Liver (tissue), 3 donors: ENCODE data around the gene ZNF488.

Experiments
- FOXA1 ChIP-seq: IDR thresholded peaks from 2 replicates; pipeline ENCODE4 v1.6.1; 2016; ENCODE audit warnings: antibody characterized with exemption
- NR2F2 ChIP-seq: IDR thresholded peaks from 2 replicates; pipeline ENCODE4 v1.6.1; 2016; ENCODE audit warnings: antibody characterized with exemption
- RAD21 ChIP-seq, 2 donors: IDR thresholded peaks; 2 replicates each; pipeline ENCODE4 v1.6.1; 2016; ENCODE audit warnings: antibody characterized with exemption in 2 of 2, mild to moderate bottlenecking in 2 of 2
- REST ChIP-seq: IDR thresholded peaks from 2 replicates; pipeline ENCODE4 v1.6.1; 2016; ENCODE audit warnings: antibody characterized with exemption, mild to moderate bottlenecking
- RXRA ChIP-seq, 2 donors: IDR thresholded peaks; 2 replicates each; pipeline ENCODE4 v1.6.1; 2017 to 2018; ENCODE audit warnings: antibody characterized with exemption in 2 of 2, mild to moderate bottlenecking in 1 of 2
- TAF1 ChIP-seq: conservative IDR thresholded peaks from 2 replicates; pipeline ENCODE4 v1.6.1; 2016; ENCODE audit warnings: antibody characterized with exemption, mild to moderate bottlenecking
- TF ChIP-seq, protein P1 (sequence below): fragments of 150-350 bp; IDR thresholded peaks from 2 replicates; pipeline ENCODE4 v1.5.1; 2017; ENCODE audit warnings: improper control_type of control experiment, low read depth, low read length; ENCODE audit not compliant: missing input control
- TF ChIP-seq, protein P2 (sequence below): IDR thresholded peaks from 2 replicates; pipeline ENCODE4 v1.6.1; 2016; ENCODE audit warnings: antibody characterized with exemption
- donor health status: healthy.
- donor health status: healthy.

DNA sequence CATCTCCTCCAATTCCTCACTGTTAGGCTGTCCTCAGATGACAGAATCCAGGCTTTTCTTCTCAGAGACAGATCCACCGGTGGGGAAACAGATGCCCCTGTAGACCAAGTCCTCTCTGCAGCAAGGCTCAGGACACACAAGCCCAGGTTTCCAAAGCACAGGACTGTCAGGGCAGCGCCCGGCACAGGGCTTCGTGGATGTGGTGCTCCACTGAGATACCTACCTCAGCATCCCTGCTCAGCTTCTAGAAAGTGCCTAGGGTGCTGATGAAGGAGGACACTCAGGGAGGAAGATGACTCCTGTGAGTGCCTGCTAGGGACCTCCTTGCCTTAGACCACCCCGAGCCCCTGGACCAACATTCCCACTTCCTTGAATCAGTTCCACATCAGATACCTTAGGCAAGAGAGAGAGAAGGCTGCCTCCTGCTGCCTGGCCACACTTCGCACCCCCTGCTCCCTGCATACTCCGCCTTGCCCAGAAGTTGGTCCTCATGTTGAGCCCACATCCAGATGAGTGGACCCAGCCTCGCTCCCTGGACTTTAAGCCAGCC lies 44.8 kb downstream of the ZNF488 start:
- TF ChIP-seq, protein P1, sequence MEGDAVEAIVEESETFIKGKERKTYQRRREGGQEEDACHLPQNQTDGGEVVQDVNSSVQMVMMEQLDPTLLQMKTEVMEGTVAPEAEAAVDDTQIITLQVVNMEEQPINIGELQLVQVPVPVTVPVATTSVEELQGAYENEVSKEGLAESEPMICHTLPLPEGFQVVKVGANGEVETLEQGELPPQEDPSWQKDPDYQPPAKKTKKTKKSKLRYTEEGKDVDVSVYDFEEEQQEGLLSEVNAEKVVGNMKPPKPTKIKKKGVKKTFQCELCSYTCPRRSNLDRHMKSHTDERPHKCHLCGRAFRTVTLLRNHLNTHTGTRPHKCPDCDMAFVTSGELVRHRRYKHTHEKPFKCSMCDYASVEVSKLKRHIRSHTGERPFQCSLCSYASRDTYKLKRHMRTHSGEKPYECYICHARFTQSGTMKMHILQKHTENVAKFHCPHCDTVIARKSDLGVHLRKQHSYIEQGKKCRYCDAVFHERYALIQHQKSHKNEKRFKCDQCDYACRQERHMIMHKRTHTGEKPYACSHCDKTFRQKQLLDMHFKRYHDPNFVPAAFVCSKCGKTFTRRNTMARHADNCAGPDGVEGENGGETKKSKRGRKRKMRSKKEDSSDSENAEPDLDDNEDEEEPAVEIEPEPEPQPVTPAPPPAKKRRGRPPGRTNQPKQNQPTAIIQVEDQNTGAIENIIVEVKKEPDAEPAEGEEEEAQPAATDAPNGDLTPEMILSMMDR, result no peak
- TF ChIP-seq REST, result no peak
- TF ChIP-seq RXRA (IDR thresholded peaks at IDR 0.05), result no peak
- TF ChIP-seq NR2F2, result no peak
- TF ChIP-seq, protein P2, sequence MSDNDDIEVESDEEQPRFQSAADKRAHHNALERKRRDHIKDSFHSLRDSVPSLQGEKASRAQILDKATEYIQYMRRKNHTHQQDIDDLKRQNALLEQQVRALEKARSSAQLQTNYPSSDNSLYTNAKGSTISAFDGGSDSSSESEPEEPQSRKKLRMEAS, result no peak
- TF ChIP-seq RAD21 (IDR thresholded peaks at IDR 0.05), result no peak
- TF ChIP-seq TAF1, result no peak
- TF ChIP-seq FOXA1, result no peak
